B cell (primary cell): ENCODE results near the gene PLXNA3.

Source experiments
- CTCF ChIP-seq: fragments of 200-600 bp; IDR thresholded peaks from one replicate; pipeline ENCODE4 v1.8.0; 2022; ENCODE audit warnings: antibody characterized with exemption, mild to moderate bottlenecking
- EZH2 ChIP-seq: IDR thresholded peaks from 2 replicates; pipeline ENCODE4 v1.6.1; 2012; ENCODE audit warnings: borderline replicate concordance, low read depth, mild to moderate bottlenecking, moderate library complexity, low read length; ENCODE audit not compliant: insufficient read depth, poor library complexity, severe bottlenecking

- TF ChIP-seq CTCF (no peak), EZH2 (no peak)
Measured at GRCh38 chrX:154462396-154462795, 4.3 kb downstream of the PLXNA3 start.
